Urinary bladder (tissue), 4 donors: Measurements from ENCODE around the gene SLC35D1. TPM values are rescaled to one million over a fixed set of nuclear protein-coding genes. Genes with fewer than 3 reads are reported as not detected.
"Not testable (repeated sequence)": the region's sequence is repeated elsewhere in the genome, so short reads cannot be mapped to it uniquely, and the experiment has no call there.

Experiments used
- DNase-seq: peaks from one replicate; pipeline ENCODE4 v3.0.0-alpha.2; 2015; ENCODE audit errors: extremely low spot score
- H3K27ac ChIP-seq: one replicate; pipeline ENCODE4 v1.5.1; 2013; ENCODE audit warnings: low read depth, mild to moderate bottlenecking, moderate library complexity
- H3K36me3 ChIP-seq: one replicate; pipeline ENCODE4 v1.6.1; 2013; ENCODE audit warnings: mild to moderate bottlenecking, moderate library complexity; ENCODE audit not compliant: insufficient read depth
- H3K4me1 ChIP-seq: one replicate; pipeline ENCODE4 v1.6.1; 2013; ENCODE audit warnings: mild to moderate bottlenecking, moderate library complexity; ENCODE audit not compliant: insufficient read depth
- H3K4me3 ChIP-seq: one replicate; pipeline ENCODE4 v1.5.1; 2013; ENCODE audit warnings: low read depth, low read length
- WGBS: extraction: QIAGEN DNeasy Blood & Tissue Kit; methylation state at CpG from one replicate; pipeline ENCODE4 v1.1.7; 2013; 5-methylcytosine and 5-hydroxymethylcytosine counted together
- polyA plus RNA-seq: library from polyadenylated mRNA; stranded (reverse); fragments of 200-250 nt; gene quantifications from one replicate; pipeline ENCODE4 v1.2.3, GENCODE V29; 2013
- total RNA-seq: library from RNA; depleted of rRNA; stranded (reverse); fragments of >200 nt; gene quantifications from one replicate; pipeline ENCODE4 v1.2.3, GENCODE V29; 2014
- donor health status: healthy with polysubstance abuse.
- donor health status: healthy.

Gene SLC35D1
- total RNA-seq, result 20.3 TPM
- polyA plus RNA-seq, result 6.0 TPM

DNA sequence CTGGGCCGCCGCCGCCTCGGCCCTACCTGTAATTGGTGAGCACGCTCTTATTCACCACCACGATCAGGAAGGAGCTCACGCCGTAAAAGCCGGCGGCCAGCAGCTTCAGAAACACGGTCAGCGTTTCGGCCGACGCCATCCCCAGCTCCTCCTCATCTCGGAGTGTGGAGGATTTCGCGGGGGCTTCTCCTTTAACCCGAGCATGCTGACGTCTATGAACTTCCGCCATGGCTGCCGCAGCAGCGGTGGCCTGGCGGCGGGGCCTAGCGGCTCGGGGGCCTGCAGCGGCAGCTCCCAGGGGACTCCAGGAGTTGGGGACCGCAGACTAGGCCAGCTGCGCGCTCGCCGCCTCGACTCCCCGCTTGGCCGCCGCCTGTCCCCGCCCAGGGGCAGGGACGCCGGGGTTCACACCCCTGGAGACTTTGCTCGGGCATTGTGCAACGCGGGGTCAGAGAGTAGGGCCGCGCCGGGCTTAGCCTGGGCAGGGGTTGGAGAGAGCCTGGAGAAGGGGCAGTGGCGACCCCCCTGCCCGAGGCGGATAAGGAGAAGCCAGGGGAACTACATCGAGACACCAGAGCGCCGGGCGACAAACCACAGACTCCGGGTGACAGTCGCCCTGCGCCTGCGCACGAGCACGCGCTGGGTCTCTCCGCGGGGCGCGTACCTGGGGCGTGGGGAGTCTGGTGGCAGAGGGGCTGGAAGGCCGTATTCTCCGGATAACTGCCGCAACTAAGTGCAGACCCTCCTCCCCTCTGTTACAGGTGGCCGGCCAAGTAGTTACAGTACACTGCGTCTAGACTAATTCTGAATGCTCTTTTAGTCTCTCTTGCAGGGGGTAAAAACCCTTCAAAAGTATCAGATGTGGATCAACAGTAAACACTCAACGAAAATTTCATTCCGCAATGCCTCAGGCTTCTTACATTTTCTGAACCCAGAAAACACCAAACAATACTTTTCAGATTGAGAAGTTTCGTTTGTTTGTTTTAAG is at the start of gene SLC35D1:
Gene SLC35D1 (minus strand): TSS at position 364 of the 988 bp plus-strand sequence. CDS start 135 bp downstream, at position 229.
- H3K4me3 ChIP-seq, result peak within 1 kb of the TSS; percentile 83
- H3K27ac ChIP-seq, result peak within 1 kb of the TSS; percentile 97
- DNase-seq, result peak; percentile 50
- no peaks in the 10 kb centered on the region for H3K36me3 ChIP-seq
- WGBS, result under 1% methylated on average over 73 of the region's 73 CpGs
- H3K4me1 ChIP-seq, result no peaks in the 10 kb centered on the region

DNA sequence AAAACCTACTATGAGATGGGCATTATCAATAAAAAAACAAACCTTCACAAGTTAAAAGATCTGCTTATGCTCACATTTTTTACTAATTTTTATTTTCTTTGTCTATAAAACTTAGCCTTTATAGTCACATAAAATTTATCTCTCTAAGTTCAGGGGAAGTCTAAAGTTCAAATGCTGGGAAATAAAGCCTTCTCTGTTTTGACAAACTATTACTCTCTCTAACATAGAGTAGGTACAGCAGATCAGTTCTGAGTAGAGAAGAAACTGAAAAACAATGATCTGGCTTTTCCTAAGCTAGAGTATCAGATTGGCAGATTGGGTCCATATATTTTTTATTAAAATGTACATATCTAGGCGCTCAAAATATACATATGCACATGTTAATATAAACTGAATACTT is 49.6 kb upstream of the SLC35D1 start:
- WGBS, result 67% methylated on average over 1 of the region's 1 CpG
- Histone ChIP-seq H3K27ac (no peak overlapping the region), H3K4me3 (no peak overlapping the region), H3K36me3 (no peaks in the 10 kb centered on the region), H3K4me1 (no peaks in the 10 kb centered on the region)
- no peak for DNase-seq

DNA sequence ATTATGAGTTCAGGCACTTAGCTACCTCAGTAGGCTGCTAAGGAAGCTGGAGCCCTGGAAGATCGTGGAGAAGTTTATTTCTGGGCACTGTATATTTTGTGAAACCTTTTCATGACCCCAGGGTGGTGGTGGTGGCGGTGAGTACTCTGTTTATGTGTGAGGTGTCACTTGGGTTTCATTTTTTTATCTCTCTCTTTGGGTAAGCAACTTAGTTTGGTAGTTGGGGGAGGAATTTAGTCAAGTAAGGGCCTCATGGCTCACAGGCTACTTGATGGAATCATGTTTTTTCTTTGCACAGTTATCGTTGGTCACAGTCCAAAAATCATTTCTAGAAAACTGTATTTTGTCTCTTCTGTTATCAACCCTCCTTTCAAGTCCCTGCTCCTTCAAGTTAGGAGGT is 46.9 kb upstream of the SLC35D1 start:
- 27% methylated on average over 3 of the region's 3 CpGs for whole genome bisulfite sequencing
- Histone ChIP-seq H3K4me3 (no peak overlapping the region), H3K4me1 (no peaks in the 10 kb centered on the region), H3K36me3 (no peaks in the 10 kb centered on the region), H3K27ac (no peak overlapping the region)
- DNase-seq, result no peak

DNA sequence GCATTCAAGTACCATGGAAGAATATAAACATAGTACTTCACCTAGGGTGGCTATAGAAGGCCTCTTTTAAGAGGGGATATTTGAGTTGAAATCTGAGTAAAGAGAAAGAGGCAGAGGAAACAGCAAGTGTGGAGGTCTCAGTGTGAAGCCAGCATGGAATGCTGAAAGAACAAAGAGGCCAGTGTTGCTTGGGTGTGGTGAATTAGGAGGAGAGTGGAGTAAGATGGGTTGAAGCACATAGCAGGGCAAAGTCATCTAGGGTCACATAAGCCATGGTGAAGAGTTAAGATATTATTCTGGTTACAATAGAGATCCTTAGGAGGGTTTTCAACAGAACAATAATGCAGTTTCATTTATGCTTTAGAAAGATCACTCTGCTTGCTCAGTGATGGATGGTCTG is 43.4 kb upstream of the SLC35D1 start:
- no peaks in the 10 kb centered on the region for H3K4me1 ChIP-seq
- no peak overlapping the region for H3K4me3 ChIP-seq
- no peak overlapping the region for H3K27ac ChIP-seq
- DNase-seq, result no peak
- no peaks in the 10 kb centered on the region for H3K36me3 ChIP-seq

DNA sequence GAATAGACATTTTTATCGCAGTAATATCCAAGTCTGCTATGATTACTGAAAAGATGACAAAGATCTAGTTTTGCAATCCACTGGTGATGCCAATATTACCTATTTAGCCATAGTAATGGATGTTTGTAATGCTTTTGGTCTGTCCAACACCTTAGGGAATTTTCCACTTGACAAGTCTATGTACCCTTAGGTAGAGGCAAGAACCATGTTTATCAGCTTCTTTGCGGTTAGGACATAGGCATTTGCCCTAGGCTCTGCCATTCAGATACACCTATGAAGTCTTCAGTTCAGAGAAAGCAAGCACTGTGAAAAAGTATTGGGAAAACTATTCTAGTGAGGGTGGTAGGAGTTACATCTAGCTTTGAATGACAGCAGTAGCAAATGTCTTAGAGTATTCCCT is 40.2 kb upstream of the SLC35D1 start:
- no peak for DNase-seq
- no peaks in the 10 kb centered on the region for H3K36me3 ChIP-seq
- H3K4me3 ChIP-seq, result no peak overlapping the region
- 91% methylated on average over 2 of the region's 2 CpGs for WGBS
- no peak overlapping the region for H3K27ac ChIP-seq
- H3K4me1 ChIP-seq, result no peaks in the 10 kb centered on the region

DNA sequence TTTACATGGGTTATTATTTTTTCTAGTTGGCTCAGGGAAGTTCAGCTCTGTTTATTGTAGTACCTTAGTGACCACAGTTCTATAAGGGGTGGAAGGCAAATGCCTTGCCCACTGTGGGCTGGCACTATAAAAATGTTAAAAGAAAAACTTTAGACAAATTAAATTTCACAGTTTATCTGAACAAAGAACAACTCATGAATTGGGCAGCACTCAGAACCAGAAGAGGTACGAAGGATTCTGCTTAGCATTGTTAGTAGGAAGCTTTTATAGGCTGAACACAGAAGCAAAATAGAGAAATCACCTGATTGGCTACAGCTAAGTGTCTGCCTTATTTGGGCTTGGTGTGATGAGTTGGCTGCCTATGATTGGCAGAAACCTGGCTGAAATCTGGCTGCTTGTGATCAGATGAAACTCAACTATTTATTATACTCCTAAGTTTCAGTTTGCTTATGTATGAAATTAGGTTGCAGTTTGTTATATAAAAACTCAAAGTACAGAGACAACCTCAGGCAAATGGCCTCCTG is 35.8 kb upstream of the SLC35D1 start:
- Histone ChIP-seq H3K27ac (no peak overlapping the region), H3K4me3 (no peak overlapping the region), H3K4me1 (no peaks in the 10 kb centered on the region), H3K36me3 (no peaks in the 10 kb centered on the region)
- DNase-seq, result no peak
- 86% methylated on average over 1 of the region's 1 CpG for WGBS

DNA sequence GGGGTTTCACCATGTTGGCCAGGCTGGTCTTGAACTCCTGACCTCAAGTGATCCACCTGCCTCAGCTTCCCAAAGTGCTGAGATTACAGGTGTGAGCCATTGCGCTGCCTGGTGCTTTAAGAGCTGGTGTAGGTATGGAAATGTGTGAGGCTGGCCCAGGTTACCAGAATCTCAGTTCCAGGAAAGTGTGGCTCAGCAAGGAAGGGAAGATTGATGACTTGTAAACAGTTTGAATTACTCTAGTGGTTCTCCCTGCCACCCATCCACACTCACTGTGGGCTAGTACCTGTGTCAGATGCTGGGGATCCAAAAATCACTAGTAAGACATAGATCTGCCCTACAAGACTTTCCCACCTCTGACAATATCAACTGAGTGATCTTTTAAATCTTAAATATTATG is 34.5 kb upstream of the SLC35D1 start:
- 98% methylated on average over 1 of the region's 1 CpG for WGBS
- Histone ChIP-seq H3K27ac (no peak overlapping the region), H3K4me1 (no peaks in the 10 kb centered on the region), H3K36me3 (no peaks in the 10 kb centered on the region), H3K4me3 (no peak overlapping the region)
- no peak for DNase-seq

DNA sequence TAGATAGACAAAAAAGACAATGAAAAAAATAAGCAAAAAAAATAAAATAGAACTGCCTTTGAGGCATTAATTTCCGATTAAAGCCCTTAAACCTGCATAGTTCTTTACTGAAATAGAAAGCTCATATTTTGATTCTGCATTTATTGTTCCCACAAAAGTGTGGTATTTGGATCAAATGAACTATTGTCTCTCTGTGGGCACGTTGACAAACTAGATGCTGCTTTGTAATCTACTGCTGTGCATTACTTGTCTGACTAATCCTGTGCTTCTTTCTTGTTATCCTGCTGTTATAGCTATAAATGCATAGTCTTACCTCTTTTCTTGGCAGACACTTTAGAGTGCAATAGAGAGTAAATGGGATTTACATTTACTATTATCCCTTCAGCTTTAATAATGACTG is 31.4 kb upstream of the SLC35D1 start:
- WGBS, result 42% methylated on average over 2 of the region's 2 CpGs
- Histone ChIP-seq H3K27ac (no peak overlapping the region), H3K4me3 (no peak overlapping the region), H3K4me1 (no peaks in the 10 kb centered on the region), H3K36me3 (no peaks in the 10 kb centered on the region)
- DNase-seq, result no peak

DNA sequence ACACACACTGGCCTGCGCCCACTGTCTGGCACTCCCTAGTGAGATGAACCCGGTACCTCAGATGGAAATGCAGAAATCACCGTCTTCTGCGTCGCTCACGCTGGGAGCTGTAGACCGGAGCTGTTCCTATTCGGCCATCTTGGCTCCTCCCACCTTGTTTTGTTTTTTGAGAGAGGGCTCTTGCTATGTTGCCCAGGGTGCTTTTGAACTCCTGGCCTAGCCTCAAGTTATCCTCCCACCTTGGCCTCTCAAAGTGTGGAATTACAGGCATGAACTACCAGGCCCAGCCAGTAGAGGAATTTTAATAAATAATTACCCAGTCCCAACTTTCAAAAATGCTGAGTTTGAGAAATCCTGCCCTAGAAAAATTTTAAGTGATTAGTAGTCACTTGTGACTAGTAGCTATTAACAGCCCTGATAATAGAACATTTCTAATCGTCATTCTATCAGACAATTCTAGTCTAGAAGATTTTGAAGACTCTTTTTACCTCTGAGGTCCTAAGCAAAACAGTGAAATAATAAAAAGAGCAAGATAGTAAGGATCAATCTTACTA is 30.9 kb upstream of the SLC35D1 start:
- H3K27ac ChIP-seq, result no peak overlapping the region
- WGBS, result 98% methylated on average over 7 of the region's 9 CpGs
- no peak overlapping the region for H3K4me3 ChIP-seq
- H3K36me3 ChIP-seq, result no peaks in the 10 kb centered on the region
- no peaks in the 10 kb centered on the region for H3K4me1 ChIP-seq
- no peak for DNase-seq

DNA sequence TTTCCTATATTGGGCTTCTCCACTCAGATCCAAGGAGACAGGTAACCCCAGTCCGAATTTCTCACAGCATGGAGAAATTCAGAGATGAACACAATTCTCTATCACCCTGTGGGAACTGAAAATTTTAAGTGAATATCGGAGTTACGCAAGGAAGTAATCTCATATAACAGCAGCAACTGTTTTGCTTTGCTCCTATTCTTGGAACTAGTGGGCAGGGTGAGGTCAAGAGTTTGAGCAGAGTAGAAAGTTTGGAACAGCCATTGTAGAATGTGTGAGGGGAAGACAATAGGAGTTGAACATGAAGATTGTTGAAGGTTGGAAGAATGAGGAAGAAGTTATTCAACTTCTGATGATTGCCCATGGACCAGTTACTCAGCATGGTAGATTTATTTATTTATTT is 24.3 kb upstream of the SLC35D1 start:
- H3K27ac ChIP-seq, result no peak overlapping the region
- no peaks in the 10 kb centered on the region for H3K36me3 ChIP-seq
- H3K4me1 ChIP-seq, result no peaks in the 10 kb centered on the region
- no peak for DNase-seq
- 95% methylated on average over 3 of the region's 3 CpGs for WGBS
- H3K4me3 ChIP-seq, result no peak overlapping the region

DNA sequence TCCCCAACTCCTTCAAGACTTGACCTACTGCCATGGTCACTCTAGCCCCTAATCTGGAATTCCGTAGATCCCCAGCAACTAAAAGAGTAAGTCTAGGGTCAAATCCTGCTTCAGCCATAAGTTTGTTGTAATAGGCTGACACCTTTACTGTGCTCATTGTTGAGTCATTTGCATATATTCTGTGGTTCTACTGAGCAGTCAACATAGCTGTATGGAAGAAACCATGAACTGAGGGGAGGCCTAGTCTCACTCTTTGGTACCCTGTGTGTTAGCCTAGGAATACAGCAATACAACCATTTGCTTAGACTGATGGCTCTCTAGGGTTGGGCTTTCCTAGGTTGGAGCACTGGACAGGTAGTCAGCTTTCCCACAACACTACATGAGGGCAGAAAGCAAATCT is 23.6 kb upstream of the SLC35D1 start:
- no peaks in the 10 kb centered on the region for H3K4me1 ChIP-seq
- no peak overlapping the region for H3K4me3 ChIP-seq
- no peak for DNase-seq
- no peaks in the 10 kb centered on the region for H3K36me3 ChIP-seq
- H3K27ac ChIP-seq, result no peak overlapping the region
- 91% methylated on average over 1 of the region's 1 CpG for WGBS

DNA sequence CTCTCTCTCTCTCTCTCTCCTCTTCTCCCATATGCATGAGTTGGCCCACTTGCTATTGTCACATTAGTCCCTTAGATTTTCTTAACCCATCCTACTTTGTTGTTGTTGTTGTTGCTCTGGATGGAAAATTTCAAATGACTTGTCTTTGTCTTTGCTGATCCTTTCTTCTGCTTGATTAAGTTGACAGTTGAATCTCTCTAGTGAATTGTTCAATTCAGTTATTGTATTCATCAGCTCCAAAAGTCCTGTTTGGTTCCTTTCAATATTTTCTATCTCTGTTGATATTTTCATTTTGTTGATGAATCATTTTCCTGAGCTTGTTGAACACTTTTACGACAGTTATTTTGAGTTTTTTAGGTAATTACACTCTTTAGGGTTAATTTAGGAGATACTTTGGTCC is 18.8 kb upstream of the SLC35D1 start:
- Histone ChIP-seq H3K36me3 (no peaks in the 10 kb centered on the region), H3K27ac (no peak overlapping the region), H3K4me3 (no peak overlapping the region), H3K4me1 (no peaks in the 10 kb centered on the region)
- WGBS, result 91% methylated on average over 1 of the region's 1 CpG
- no peak for DNase-seq

DNA sequence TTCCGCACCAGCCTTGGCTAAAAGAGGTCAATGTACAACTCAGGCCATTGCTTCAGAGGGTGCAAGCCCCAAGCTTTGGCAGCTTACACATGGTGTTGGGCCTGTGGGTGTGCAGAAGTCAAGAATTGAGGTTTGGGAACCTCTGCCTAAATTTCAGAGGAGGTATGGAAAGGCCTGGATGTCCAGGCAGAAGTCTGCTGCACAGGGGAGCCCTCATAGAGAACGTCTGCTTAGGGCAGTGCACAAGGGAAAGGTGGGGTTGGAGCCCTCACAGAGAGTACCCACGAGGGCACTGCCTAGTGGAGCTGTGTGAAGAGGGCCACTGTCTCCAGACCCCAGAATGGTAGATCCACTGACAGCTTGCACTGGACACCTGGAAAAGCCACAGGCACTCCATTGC is 13.7 kb upstream of the SLC35D1 start:
- H3K27ac ChIP-seq, H3K4me1 ChIP-seq, H3K4me3 ChIP-seq, H3K36me3 ChIP-seq, DNase-seq: not testable (repeated sequence)
- 62% methylated on average over 3 of the region's 3 CpGs for WGBS

DNA sequence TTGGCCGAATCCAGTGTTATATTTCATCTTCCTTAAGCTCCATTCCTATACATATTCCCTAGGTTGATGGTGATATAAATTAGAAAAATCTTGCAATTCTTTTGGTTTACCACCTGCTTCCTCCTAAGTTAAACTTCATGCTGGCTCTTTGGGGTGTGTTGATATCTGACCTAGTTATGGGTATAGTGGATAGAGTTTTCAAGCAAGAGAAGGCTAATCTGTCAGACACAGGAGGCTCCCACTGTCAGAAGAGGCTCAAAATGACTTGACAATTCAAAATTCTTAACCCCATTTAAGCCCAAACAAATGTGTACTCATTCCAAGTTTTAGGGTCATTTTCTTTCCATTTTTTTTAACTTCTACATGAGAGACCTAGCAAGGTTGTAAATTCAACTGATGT is 8.5 kb upstream of the SLC35D1 start:
- WGBS, result 94% methylated on average over 1 of the region's 1 CpG
- Histone ChIP-seq H3K4me3 (no peak overlapping the region), H3K27ac (no peak overlapping the region), H3K36me3 (no peaks in the 10 kb centered on the region), H3K4me1 (no peaks in the 10 kb centered on the region)
- DNase-seq, result no peak
